ENCODE measurements around the gene PDE9A. TPM values are rescaled to one million over a fixed set of nuclear protein-coding genes. Genes with fewer than 3 reads are reported as not detected.

PDE9A gene
- total and polyA plus RNA-seq, 2 donors (not counting 3 experiments of a cell fraction or from before 2014, with no cell fraction given) = 0.28 to 2.2 TPM

GRCh38 chr21:42632771-42633690 lies 20.4 kb upstream of the PDE9A start:
- FAIRE-seq = no peak

More at GRCh38 chr21:42632771-42633690, 20.4 kb upstream of the PDE9A start:
- BruUV-seq (replicated peaks) = no TSS peak
- dilution Hi-C loops (cut with MboI; ENCODE audit: extremely low pct_ligation_motif_present, low sequenced_read_pairs) (no loop called here), intact Hi-C loops (cut with micrococcal nuclease) (no loop called here)
- H3K4me3 ChIP-seq (replicated peaks in 1 of 3; ENCODE audit: insufficient read depth in 1 of 3, low read depth in 1 of 3, low read length in 3 of 3) = no peak overlapping the region
- no peak overlapping the region for H3K4me2 ChIP-seq (ENCODE audit: insufficient read depth, low read length)
- H3K9me3 ChIP-seq (replicated peaks; ENCODE audit: control insufficient read depth, insufficient read depth, low read length) = no peaks in the 10 kb centered on the region
- no peak for DNase-seq (ENCODE audit: low read depth, low spot score)
- H3K9ac ChIP-seq (replicated peaks; ENCODE audit: extremely low read depth, insufficient read depth, low read length) = no peak overlapping the region
- H4K20me1 ChIP-seq (replicated peaks; ENCODE audit: control insufficient read depth, extremely low read depth, insufficient read depth, low read length) = no peaks in the 10 kb centered on the region
- ChIA-PET CTCF (no interaction called here), POLR2A (no interaction called here)
- H3K36me3 ChIP-seq (ENCODE audit: control insufficient read depth in 2 of 2, extremely low read depth in 1 of 2, insufficient read depth in 2 of 2, low read length in 2 of 2) = no peaks in the 10 kb centered on the region
- no peaks in the 10 kb centered on the region for H3K27me3 ChIP-seq (ENCODE audit: control insufficient read depth in 2 of 2, insufficient read depth in 2 of 2, low read length in 2 of 2)
- H3K4me1 ChIP-seq (ENCODE audit: control insufficient read depth, extremely low read depth, insufficient read depth, low read length) = no peaks in the 10 kb centered on the region
- no peaks in the 10 kb centered on the region for H3K79me2 ChIP-seq (ENCODE audit: control insufficient read depth, insufficient read depth, low read length)
- no peak overlapping the region for H2AFZ ChIP-seq (ENCODE audit: low read depth, low read length)
- no peak for TF ChIP-seq GATA2 (IDR thresholded peaks at IDR 0.05; ENCODE audit: insufficient read depth, insufficient read length, low read depth, low read length)
- TF ChIP-seq FOS (IDR thresholded peaks at IDR 0.05; ENCODE audit: borderline replicate concordance, insufficient read depth, low read length) = no peak
- no peak for TF ChIP-seq EZH2 (IDR thresholded peaks at IDR 0.05; ENCODE audit: borderline replicate concordance, low read depth, low read length, severe bottlenecking)
- no peak for TF ChIP-seq POLR2A (IDR thresholded peaks at IDR 0.05; ENCODE audit: low read depth, low read length)
- no peak for TF ChIP-seq MAX (IDR thresholded peaks at IDR 0.05; ENCODE audit: insufficient read depth, insufficient read length)
- no peak for TF ChIP-seq MYC (IDR thresholded peaks at IDR 0.05; ENCODE audit: low read depth, low read length)
- TF ChIP-seq POLR2AphosphoS5 (IDR thresholded peaks at IDR 0.05; ENCODE audit: insufficient read depth, low read depth, low read length) = no peak
- no peak for TF ChIP-seq JUN (IDR thresholded peaks at IDR 0.05; ENCODE audit: borderline replicate concordance, insufficient read depth, insufficient read length, low read depth)
- no peak for TF ChIP-seq CTCF (IDR thresholded peaks at IDR 0.05; ENCODE audit: extremely low read depth in 1 of 2, insufficient read depth in 1 of 2, low read depth in 1 of 2, low read length in 2 of 2)
- H3K27ac ChIP-seq (ENCODE audit: insufficient read depth, low read depth, low read length) = no peak overlapping the region
- no peaks in the 10 kb centered on the region for H3K9me1 ChIP-seq (replicated peaks; ENCODE audit: control insufficient read depth, extremely low read depth, insufficient read depth, low read length)
